Measurements from ENCODE around the gene ATP9B. TPM values are rescaled to one million over a fixed set of nuclear protein-coding genes. Genes with fewer than 3 reads are reported as not detected.

The ATP9B gene
- total RNA-seq, 1 donor from 2014 or later, result 48.6 TPM

GRCh38 chr18:79367480-79367879, 298.3 kb downstream of the ATP9B start:
- no peaks in the 10 kb centered on the region for H3K27me3 ChIP-seq (ENCODE audit: low read depth)
- ATAC-seq (no peak), DNase-seq (no peak)
- peaks cover 49% of the 10 kb centered on the region for H3K36me3 ChIP-seq
- H3K9me3 ChIP-seq, result no peaks in the 10 kb centered on the region
- no peak overlapping the region for H3K4me3 ChIP-seq
- intact Hi-C loops (cut with DNase I), result no loop called here
- TF ChIP-seq CTCF (IDR thresholded peaks at IDR 0.05), result no peak
- no peak overlapping the region for H3K27ac ChIP-seq
- no peaks in the 10 kb centered on the region for H3K4me1 ChIP-seq

- intact Hi-C loops (cut with DNase I), result no loop called here
- Histone ChIP-seq H3K27me3 (ENCODE audit: low read depth) (no peaks in the 10 kb centered on the region), H3K36me3 (peaks cover 49% of the 10 kb centered on the region), H3K9me3 (no peaks in the 10 kb centered on the region), H3K4me1 (no peaks in the 10 kb centered on the region), H3K4me3 (no peak overlapping the region), H3K27ac (no peak overlapping the region)
- no peak for TF ChIP-seq CTCF (IDR thresholded peaks at IDR 0.05)
- ATAC-seq, result no peak
- no peak for DNase-seq
Measured at GRCh38 chr18:79367989-79368388, 298.8 kb downstream of the ATP9B start.

- Histone ChIP-seq H3K4me1 (no peaks in the 10 kb centered on the region), H3K27me3 (ENCODE audit: low read depth) (no peaks in the 10 kb centered on the region), H3K4me3 (no peak overlapping the region), H3K27ac (no peak overlapping the region), H3K9me3 (no peaks in the 10 kb centered on the region), H3K36me3 (peaks cover 45% of the 10 kb centered on the region)
- DNase-seq (no peak), ATAC-seq (no peak)
- intact Hi-C loops (cut with DNase I), result no loop called here
- no peak for TF ChIP-seq CTCF (IDR thresholded peaks at IDR 0.05)
Measured at GRCh38 chr18:79368681-79369080, 299.5 kb downstream of the ATP9B start.

- TF ChIP-seq CTCF (IDR thresholded peaks at IDR 0.05), result no peak
- DNase-seq, result no peak
- Histone ChIP-seq H3K36me3 (peaks cover 48% of the 10 kb centered on the region), H3K4me3 (no peak overlapping the region), H3K27me3 (ENCODE audit: low read depth) (no peaks in the 10 kb centered on the region), H3K4me1 (no peaks in the 10 kb centered on the region), H3K9me3 (no peaks in the 10 kb centered on the region), H3K27ac (no peak overlapping the region)
- intact Hi-C loops (cut with DNase I), result no loop called here
- no peak for ATAC-seq
Measured at GRCh38 chr18:79371561-79372121, 302.4 kb downstream of the ATP9B start.

GRCh38 chr18:79372461-79372860, 303.3 kb downstream of the ATP9B start:
- intact Hi-C loops (cut with DNase I), result no loop called here
- H3K27me3 ChIP-seq (ENCODE audit: low read depth), result no peaks in the 10 kb centered on the region
- H3K4me1 ChIP-seq, result no peaks in the 10 kb centered on the region
- H3K9me3 ChIP-seq, result no peaks in the 10 kb centered on the region
- H3K36me3 ChIP-seq, result peaks cover 55% of the 10 kb centered on the region
- H3K4me3 ChIP-seq, result no peak overlapping the region
- ATAC-seq (no peak), DNase-seq (no peak)
- no peak overlapping the region for H3K27ac ChIP-seq
- TF ChIP-seq CTCF (IDR thresholded peaks at IDR 0.05), result no peak

- Histone ChIP-seq H3K36me3 (peaks cover 60% of the 10 kb centered on the region), H3K27me3 (ENCODE audit: low read depth) (no peaks in the 10 kb centered on the region), H3K27ac (no peak overlapping the region), H3K9me3 (no peaks in the 10 kb centered on the region), H3K4me3 (no peak overlapping the region), H3K4me1 (no peaks in the 10 kb centered on the region)
- TF ChIP-seq CTCF (IDR thresholded peaks at IDR 0.05), result no peak
- ATAC-seq (no peak), DNase-seq (no peak)
- intact Hi-C loops (cut with DNase I), result no loop called here
Measured at GRCh38 chr18:79372991-79373390, 303.8 kb downstream of the ATP9B start.
